ENCODE results near the gene ZNF362.
A peak's percentile ranks its signal among the peaks of the same experiment; 100 is the strongest.

Gene ZNF362

GRCh38 chr1:33267468-33268205, 11.3 kb downstream of the ZNF362 start:
- Mint-ChIP-seq H3K4me3 (no peak overlapping the region), H3K4me1 (peaks cover 23 to 40% of the 10 kb centered on the region in 2 donors), H3K36me3 (peaks cover 10 to 14% of the 10 kb centered on the region in 2 donors), H3K27me3 (no peaks in the 10 kb centered on the region), H3K9me3 (no peaks in the 10 kb centered on the region), H3K27ac (peak overlapping the region; percentile 52)
- DNase-seq (no peak), ATAC-seq (replicated peaks) (no peak)

GRCh38 chr1:33268457-33268856, 12.2 kb downstream of the ZNF362 start:
- Mint-ChIP-seq H3K27ac (peak overlapping the region; percentile 52), H3K4me3 (no peak overlapping the region), H3K4me1 (peaks cover 27 to 45% of the 10 kb centered on the region in 2 donors), H3K36me3 (peaks cover 13 to 16% of the 10 kb centered on the region in 2 donors), H3K9me3 (no peaks in the 10 kb centered on the region), H3K27me3 (no peaks in the 10 kb centered on the region)
- DNase-seq (no peak), ATAC-seq (replicated peaks) (no peak)

- Mint-ChIP-seq H3K27ac (no peak overlapping the region), H3K4me1 (peaks cover 28 to 45% of the 10 kb centered on the region in 2 donors), H3K27me3 (no peaks in the 10 kb centered on the region), H3K4me3 (no peak overlapping the region), H3K9me3 (no peaks in the 10 kb centered on the region), H3K36me3 (peaks cover 13 to 16% of the 10 kb centered on the region in 2 donors)
- ATAC-seq (replicated peaks) = no peak
- DNase-seq = no peak
Observed at GRCh38 chr1:33268927-33269610, 12.8 kb downstream of the ZNF362 start.

- Mint-ChIP-seq H3K4me1 (peaks cover 31 to 51% of the 10 kb centered on the region in 2 donors), H3K4me3 (no peak overlapping the region), H3K27me3 (no peaks in the 10 kb centered on the region), H3K27ac (no peak overlapping the region), H3K9me3 (no peaks in the 10 kb centered on the region), H3K36me3 (peaks cover 13 to 16% of the 10 kb centered on the region in 2 donors)
- DNase-seq (no peak), ATAC-seq (replicated peaks) (no peak)
Observed at GRCh38 chr1:33269621-33270020, 13.3 kb downstream of the ZNF362 start.

- H3K27me3 Mint-ChIP-seq = no peaks in the 10 kb centered on the region
- H3K27ac Mint-ChIP-seq = no peak overlapping the region
- peaks cover 31 to 51% of the 10 kb centered on the region in 2 donors for H3K4me1 Mint-ChIP-seq
- H3K36me3 Mint-ChIP-seq = peaks cover 13 to 16% of the 10 kb centered on the region in 2 donors
- no peaks in the 10 kb centered on the region for H3K9me3 Mint-ChIP-seq
- ATAC-seq (replicated peaks) (no peak), DNase-seq (no peak)
- H3K4me3 Mint-ChIP-seq = no peak overlapping the region
Observed at GRCh38 chr1:33270379-33270778, 14.1 kb downstream of the ZNF362 start.

GRCh38 chr1:33270808-33271465, 14.6 kb downstream of the ZNF362 start:
- Mint-ChIP-seq H3K4me1 (peaks cover 31 to 51% of the 10 kb centered on the region in 2 donors), H3K27me3 (no peaks in the 10 kb centered on the region), H3K4me3 (no peak overlapping the region), H3K36me3 (peaks cover 13 to 16% of the 10 kb centered on the region in 2 donors), H3K9me3 (no peaks in the 10 kb centered on the region), H3K27ac (no peak overlapping the region)
- DNase-seq = no peak
- no peak for ATAC-seq (replicated peaks)

GRCh38 chr1:33271666-33272505, 15.6 kb downstream of the ZNF362 start:
- DNase-seq (no peak), ATAC-seq (replicated peaks) (no peak)
- peaks cover 31 to 51% of the 10 kb centered on the region in 2 donors for H3K4me1 Mint-ChIP-seq
- no peak overlapping the region for H3K4me3 Mint-ChIP-seq
- no peaks in the 10 kb centered on the region for H3K9me3 Mint-ChIP-seq
- H3K36me3 Mint-ChIP-seq = peaks cover 11 to 20% of the 10 kb centered on the region in 2 donors
- H3K27me3 Mint-ChIP-seq = no peaks in the 10 kb centered on the region
- no peak overlapping the region for H3K27ac Mint-ChIP-seq

GRCh38 chr1:33272509-33272908, 16.2 kb downstream of the ZNF362 start:
- no peak overlapping the region for H3K27ac Mint-ChIP-seq

GRCh38 chr1:33272930-33273329, 16.6 kb downstream of the ZNF362 start:
- H3K27ac Mint-ChIP-seq = peak overlapping the region; percentile 62
- no peak overlapping the region for H3K4me3 Mint-ChIP-seq
- H3K27me3 Mint-ChIP-seq = no peaks in the 10 kb centered on the region
- H3K36me3 Mint-ChIP-seq = peaks cover 16 to 26% of the 10 kb centered on the region in 2 donors
- H3K9me3 Mint-ChIP-seq = no peaks in the 10 kb centered on the region
- DNase-seq (no peak), ATAC-seq (replicated peaks) (no peak)
- H3K4me1 Mint-ChIP-seq = peaks cover 30 to 46% of the 10 kb centered on the region in 2 donors

More at GRCh38 chr1:33272509-33272908, 16.2 kb downstream of the ZNF362 start:
- H3K9me3 Mint-ChIP-seq = no peaks in the 10 kb centered on the region
- peaks cover 15 to 24% of the 10 kb centered on the region in 2 donors for H3K36me3 Mint-ChIP-seq
- ATAC-seq (replicated peaks) (no peak), DNase-seq (no peak)
- no peak overlapping the region for H3K4me3 Mint-ChIP-seq
- H3K4me1 Mint-ChIP-seq = peaks cover 31 to 51% of the 10 kb centered on the region in 2 donors
- no peaks in the 10 kb centered on the region for H3K27me3 Mint-ChIP-seq

GRCh38 chr1:33273406-33273805, 17.1 kb downstream of the ZNF362 start:
- no peak for DNase-seq
- no peak overlapping the region for H3K4me3 Mint-ChIP-seq
- no peaks in the 10 kb centered on the region for H3K27me3 Mint-ChIP-seq
- peaks cover 26 to 42% of the 10 kb centered on the region in 2 donors for H3K4me1 Mint-ChIP-seq
- no peak for ATAC-seq (replicated peaks)
- peaks cover 14 to 26% of the 10 kb centered on the region in 2 donors for H3K36me3 Mint-ChIP-seq
- H3K9me3 Mint-ChIP-seq = no peaks in the 10 kb centered on the region
- no peak overlapping the region for H3K27ac Mint-ChIP-seq

- ATAC-seq (replicated peaks) (no peak), DNase-seq (no peak)
- no peak overlapping the region for H3K27ac Mint-ChIP-seq
- H3K27me3 Mint-ChIP-seq = no peaks in the 10 kb centered on the region
- peaks cover 25 to 38% of the 10 kb centered on the region in 2 donors for H3K4me1 Mint-ChIP-seq
- H3K36me3 Mint-ChIP-seq = peaks cover 11 to 28% of the 10 kb centered on the region in 2 donors
- no peaks in the 10 kb centered on the region for H3K9me3 Mint-ChIP-seq
- H3K4me3 Mint-ChIP-seq = no peak overlapping the region
Observed at GRCh38 chr1:33273961-33274371, 17.7 kb downstream of the ZNF362 start.

- Mint-ChIP-seq H3K27ac (peak overlapping the region; percentile 48), H3K4me3 (peak overlapping the region in 1 of 2 donors; percentile 36), H3K36me3 (peaks cover 11 to 29% of the 10 kb centered on the region in 2 donors), H3K9me3 (no peaks in the 10 kb centered on the region), H3K4me1 (peaks cover 25 to 38% of the 10 kb centered on the region in 2 donors), H3K27me3 (no peaks in the 10 kb centered on the region)
- DNase-seq = no peak
- ATAC-seq (replicated peaks) = peak; percentile 55 to 73
Observed at GRCh38 chr1:33274446-33274845, 18.2 kb downstream of the ZNF362 start.

GRCh38 chr1:33275195-33275594, 18.9 kb downstream of the ZNF362 start:
- Mint-ChIP-seq H3K27me3 (no peaks in the 10 kb centered on the region), H3K9me3 (no peaks in the 10 kb centered on the region), H3K27ac (no peak overlapping the region), H3K36me3 (peaks cover 16 to 37% of the 10 kb centered on the region in 2 donors), H3K4me1 (peaks cover 25 to 38% of the 10 kb centered on the region in 2 donors), H3K4me3 (no peak overlapping the region)
- ATAC-seq (replicated peaks) (no peak), DNase-seq (no peak)
